Measurements from ENCODE around the gene LDLRAD3. TPM values are rescaled to one million over a fixed set of nuclear protein-coding genes. Genes with fewer than 3 reads are reported as not detected.

The LDLRAD3 gene
- total RNA-seq, 2 donors from 2014 or later = 19.2 to 30.6 TPM

DNA sequence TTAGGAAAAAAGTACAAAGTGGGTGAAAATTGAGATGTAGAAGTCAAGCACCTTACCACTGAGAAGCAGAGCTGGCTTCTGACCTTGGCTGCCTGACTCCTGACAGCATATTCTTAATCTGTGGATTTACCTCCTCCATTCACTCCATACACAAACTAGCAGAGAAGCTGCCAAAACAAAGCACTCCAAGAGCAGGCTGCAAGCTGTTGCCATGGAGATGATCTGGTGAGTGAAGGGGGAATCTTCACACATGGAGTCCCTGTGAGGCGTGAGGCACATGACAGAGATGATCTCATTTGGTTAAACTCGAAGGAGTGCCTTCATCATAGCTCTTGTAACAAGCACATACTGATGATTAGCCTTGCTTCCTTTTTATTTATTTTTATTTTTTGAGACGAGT is 329.2 kb downstream of the LDLRAD3 start:
- H3K36me3 Mint-ChIP-seq (ENCODE audit: low read depth) = peaks cover 32% of the 10 kb centered on the region
- 83 to 89% methylated on average over 3 of the region's 3 CpGs for WGBS, 2 experiments (ENCODE audit: insufficient coverage in 1 of 2, insufficient read length in 1 of 2)
- TF ChIP-seq, protein P1, sequence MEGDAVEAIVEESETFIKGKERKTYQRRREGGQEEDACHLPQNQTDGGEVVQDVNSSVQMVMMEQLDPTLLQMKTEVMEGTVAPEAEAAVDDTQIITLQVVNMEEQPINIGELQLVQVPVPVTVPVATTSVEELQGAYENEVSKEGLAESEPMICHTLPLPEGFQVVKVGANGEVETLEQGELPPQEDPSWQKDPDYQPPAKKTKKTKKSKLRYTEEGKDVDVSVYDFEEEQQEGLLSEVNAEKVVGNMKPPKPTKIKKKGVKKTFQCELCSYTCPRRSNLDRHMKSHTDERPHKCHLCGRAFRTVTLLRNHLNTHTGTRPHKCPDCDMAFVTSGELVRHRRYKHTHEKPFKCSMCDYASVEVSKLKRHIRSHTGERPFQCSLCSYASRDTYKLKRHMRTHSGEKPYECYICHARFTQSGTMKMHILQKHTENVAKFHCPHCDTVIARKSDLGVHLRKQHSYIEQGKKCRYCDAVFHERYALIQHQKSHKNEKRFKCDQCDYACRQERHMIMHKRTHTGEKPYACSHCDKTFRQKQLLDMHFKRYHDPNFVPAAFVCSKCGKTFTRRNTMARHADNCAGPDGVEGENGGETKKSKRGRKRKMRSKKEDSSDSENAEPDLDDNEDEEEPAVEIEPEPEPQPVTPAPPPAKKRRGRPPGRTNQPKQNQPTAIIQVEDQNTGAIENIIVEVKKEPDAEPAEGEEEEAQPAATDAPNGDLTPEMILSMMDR (conservative IDR thresholded peaks at IDR 0.05) = no peak

DNA sequence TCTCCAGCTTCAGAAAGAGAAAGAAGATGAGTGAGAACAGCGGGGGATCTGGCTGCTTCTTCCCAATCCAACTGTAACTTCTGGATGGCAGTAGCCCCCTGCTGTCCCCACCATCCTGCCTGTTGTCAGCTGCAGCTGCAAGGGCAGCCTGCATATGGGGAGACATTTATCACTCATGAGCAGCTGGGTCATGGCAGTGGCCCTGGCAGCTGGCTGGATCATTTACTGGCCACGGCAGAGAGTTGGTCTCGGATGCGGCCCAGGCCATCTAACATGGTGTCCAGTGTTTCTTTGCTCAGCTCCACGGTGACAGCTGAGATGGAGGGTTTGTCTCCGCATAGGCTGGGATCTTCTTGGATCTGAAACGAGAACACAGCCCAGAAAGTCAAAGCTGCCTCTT is 330.6 kb downstream of the LDLRAD3 start:
- no peak overlapping the region for H3K27ac Mint-ChIP-seq
- no peak overlapping the region for H3K4me3 ChIP-seq (ENCODE audit: low read length)
- WGBS, 2 experiments (ENCODE audit: insufficient coverage in 1 of 2, insufficient read length in 1 of 2) = 89 to 95% methylated on average over 6 to 7 of the region's 7 CpGs
- H3K36me3 Mint-ChIP-seq (ENCODE audit: low read depth) = peaks cover 32% of the 10 kb centered on the region
- H3K27ac ChIP-seq (ENCODE audit: low read depth, low read length) = no peak overlapping the region
- H3K36me3 ChIP-seq (ENCODE audit: control insufficient read depth, insufficient read depth, low read length) = peaks cover 46% of the 10 kb centered on the region
- H3K4me3 Mint-ChIP-seq = no peak overlapping the region
- H3K9ac ChIP-seq (ENCODE audit: extremely low read depth, low read length, poor library complexity, severe bottlenecking) = no peak overlapping the region
- peaks cover 8% of the 10 kb centered on the region for H3K4me1 ChIP-seq (ENCODE audit: control insufficient read depth, insufficient read depth, low read length)
- no peaks in the 10 kb centered on the region for H3K27me3 ChIP-seq (ENCODE audit: control insufficient read depth, insufficient read depth, low read length, poor library complexity, severe bottlenecking)
- DNase-seq = peak; percentile 35
- TF ChIP-seq, protein P1 (conservative IDR thresholded peaks at IDR 0.05) = no peak
- no peaks in the 10 kb centered on the region for H3K27me3 Mint-ChIP-seq (ENCODE audit: insufficient read depth)
- peaks cover 14% of the 10 kb centered on the region for H3K4me1 Mint-ChIP-seq
- H3K9me3 Mint-ChIP-seq = no peaks in the 10 kb centered on the region
- H3K9me3 ChIP-seq (ENCODE audit: control insufficient read depth, low read length) = no peaks in the 10 kb centered on the region

More for the DNA sequence above, 329.2 kb downstream of the LDLRAD3 start:
- H3K4me3 ChIP-seq (ENCODE audit: low read length) = no peak overlapping the region
- H3K4me1 ChIP-seq (ENCODE audit: control insufficient read depth, insufficient read depth, low read length) = peaks cover 5% of the 10 kb centered on the region
- peaks cover 42% of the 10 kb centered on the region for H3K36me3 ChIP-seq (ENCODE audit: control insufficient read depth, insufficient read depth, low read length)
- Mint-ChIP-seq H3K27me3 (ENCODE audit: insufficient read depth) (no peaks in the 10 kb centered on the region), H3K9me3 (no peaks in the 10 kb centered on the region), H3K4me3 (no peak overlapping the region), H3K27ac (no peak overlapping the region), H3K4me1 (peaks cover 13% of the 10 kb centered on the region)
- H3K27me3 ChIP-seq (ENCODE audit: control insufficient read depth, insufficient read depth, low read length, poor library complexity, severe bottlenecking) = no peaks in the 10 kb centered on the region
- no peak overlapping the region for H3K27ac ChIP-seq (ENCODE audit: low read depth, low read length)
- no peak overlapping the region for H3K9ac ChIP-seq (ENCODE audit: extremely low read depth, low read length, poor library complexity, severe bottlenecking)
- H3K9me3 ChIP-seq (ENCODE audit: control insufficient read depth, low read length) = no peaks in the 10 kb centered on the region
- DNase-seq = no peak

DNA sequence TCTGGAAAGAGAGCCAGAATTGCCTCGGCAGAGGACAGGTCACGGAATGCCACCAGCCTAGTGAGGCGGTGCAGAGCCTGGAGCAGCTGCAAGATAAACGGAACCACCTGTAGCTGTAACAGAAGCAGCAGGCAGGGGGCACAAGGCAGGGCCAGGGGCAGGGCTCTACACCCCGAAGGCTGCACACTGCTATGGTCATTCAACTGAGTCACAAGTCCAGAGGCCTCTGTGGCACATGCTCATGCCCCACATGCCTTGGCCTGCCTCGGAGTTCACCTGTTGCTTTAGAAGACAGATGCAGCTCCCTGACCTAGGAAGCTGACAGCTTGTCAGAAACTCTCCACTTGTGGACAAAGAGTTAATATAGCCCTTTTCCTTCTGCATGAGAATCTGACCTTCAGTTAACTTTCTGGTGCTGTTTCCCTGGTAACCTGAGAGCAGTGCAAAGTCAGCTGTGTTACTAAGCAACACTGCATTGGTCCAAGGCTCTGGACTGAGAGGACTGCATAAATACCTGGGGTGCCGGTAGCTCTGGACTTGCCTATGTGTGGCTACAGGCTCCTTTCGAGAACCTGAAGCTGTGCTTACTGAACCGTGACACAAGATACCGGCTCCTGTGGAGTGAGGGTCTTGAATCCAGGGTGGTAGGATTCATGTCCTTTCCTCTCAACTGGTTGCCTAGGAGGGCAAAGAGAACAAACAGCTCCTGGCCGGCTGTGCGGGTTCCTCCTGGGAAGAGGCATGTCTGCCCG is 334.8 kb downstream of the LDLRAD3 start:
- H3K27me3 Mint-ChIP-seq (ENCODE audit: insufficient read depth) = no peaks in the 10 kb centered on the region
- peaks cover 2% of the 10 kb centered on the region for H3K9me3 Mint-ChIP-seq
- Histone ChIP-seq H3K9ac (ENCODE audit: extremely low read depth, low read length, poor library complexity, severe bottlenecking) (no peak overlapping the region), H3K4me3 (ENCODE audit: low read length) (no peak overlapping the region), H3K9me3 (ENCODE audit: control insufficient read depth, low read length) (no peaks in the 10 kb centered on the region), H3K36me3 (ENCODE audit: control insufficient read depth, insufficient read depth, low read length) (peaks cover 29% of the 10 kb centered on the region), H3K4me1 (ENCODE audit: control insufficient read depth, insufficient read depth, low read length) (peaks cover 14% of the 10 kb centered on the region), H3K27me3 (ENCODE audit: control insufficient read depth, insufficient read depth, low read length, poor library complexity, severe bottlenecking) (no peaks in the 10 kb centered on the region), H3K27ac (ENCODE audit: low read depth, low read length) (peak overlapping the region; percentile 45)
- 63 to 81% methylated on average over 10 to 13 of the region's 13 CpGs for WGBS, 2 experiments (ENCODE audit: insufficient coverage in 1 of 2, insufficient read length in 1 of 2)
- TF ChIP-seq, protein P1 (conservative IDR thresholded peaks at IDR 0.05) = peak; percentile 71
- DNase-seq = peak; percentile 65
- peaks cover 25% of the 10 kb centered on the region for H3K4me1 Mint-ChIP-seq
- H3K4me3 Mint-ChIP-seq = no peak overlapping the region
- no peak overlapping the region for H3K27ac Mint-ChIP-seq
- peaks cover 13% of the 10 kb centered on the region for H3K36me3 Mint-ChIP-seq (ENCODE audit: low read depth)
